Endothelial cell of umbilical vein (primary cell): ENCODE data around the gene CLEC18B.
"Not testable (repeated sequence)": the region's sequence is repeated elsewhere in the genome, so short reads cannot be mapped to it uniquely, and the experiment has no call there.

Experiments used
- CTCF ChIP-seq, 2 donors: IDR thresholded peaks; 1 replicate in 1 of 2; 2 replicates in 1 of 2; pipeline ENCODE4 v1.5.1; 2011; ENCODE audit warnings: low read length in 2 of 2, mild to moderate bottlenecking in 2 of 2, moderate library complexity in 2 of 2, control low read depth in 1 of 2, inconsistent platforms in 1 of 2, low read depth in 1 of 2; ENCODE audit not compliant: insufficient read depth in 1 of 2; ENCODE audit errors: extremely low read depth in 1 of 2
- EZH2 ChIP-seq: IDR thresholded peaks from 2 replicates; pipeline ENCODE4 v1.6.1; 2012; ENCODE audit warnings: borderline replicate concordance, low read depth, mild to moderate bottlenecking, moderate library complexity, low read length, inconsistent platforms; ENCODE audit not compliant: severe bottlenecking
- JUN ChIP-seq: IDR thresholded peaks from 2 replicates; pipeline ENCODE4 v1.6.1; 2011; ENCODE audit warnings: borderline replicate concordance, low read depth; ENCODE audit not compliant: insufficient read length, insufficient read depth
- POLR2A ChIP-seq: IDR thresholded peaks from 2 replicates; pipeline ENCODE4 v1.6.1; 2012; ENCODE audit warnings: low read depth, mild to moderate bottlenecking, control low read depth, low read length
- POLR2AphosphoS5 ChIP-seq: IDR thresholded peaks from 2 replicates; pipeline ENCODE4 v1.6.1; 2012; ENCODE audit warnings: low read depth, mild to moderate bottlenecking, control low read depth, low read length, moderate library complexity; ENCODE audit not compliant: insufficient read depth
- TF ChIP-seq, protein P1 (sequence below): IDR thresholded peaks from 2 replicates; pipeline ENCODE4 v1.6.1; 2011; ENCODE audit not compliant: insufficient read depth, insufficient read length

GRCh38 chr16:74423721-74424120 is 2.4 kb upstream of the CLEC18B start:
- TF ChIP-seq POLR2A; CTCF (IDR thresholded peaks at IDR 0.05; ENCODE audit: extremely low read depth in 1 of 2, insufficient read depth in 1 of 2, low read depth in 1 of 2, low read length in 2 of 2); JUN; EZH2; POLR2AphosphoS5: not testable (repeated sequence)
- TF ChIP-seq, protein P1, sequence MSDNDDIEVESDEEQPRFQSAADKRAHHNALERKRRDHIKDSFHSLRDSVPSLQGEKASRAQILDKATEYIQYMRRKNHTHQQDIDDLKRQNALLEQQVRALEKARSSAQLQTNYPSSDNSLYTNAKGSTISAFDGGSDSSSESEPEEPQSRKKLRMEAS, result not testable (repeated sequence)
